ENCODE data around the gene TTBK2.

DNA sequence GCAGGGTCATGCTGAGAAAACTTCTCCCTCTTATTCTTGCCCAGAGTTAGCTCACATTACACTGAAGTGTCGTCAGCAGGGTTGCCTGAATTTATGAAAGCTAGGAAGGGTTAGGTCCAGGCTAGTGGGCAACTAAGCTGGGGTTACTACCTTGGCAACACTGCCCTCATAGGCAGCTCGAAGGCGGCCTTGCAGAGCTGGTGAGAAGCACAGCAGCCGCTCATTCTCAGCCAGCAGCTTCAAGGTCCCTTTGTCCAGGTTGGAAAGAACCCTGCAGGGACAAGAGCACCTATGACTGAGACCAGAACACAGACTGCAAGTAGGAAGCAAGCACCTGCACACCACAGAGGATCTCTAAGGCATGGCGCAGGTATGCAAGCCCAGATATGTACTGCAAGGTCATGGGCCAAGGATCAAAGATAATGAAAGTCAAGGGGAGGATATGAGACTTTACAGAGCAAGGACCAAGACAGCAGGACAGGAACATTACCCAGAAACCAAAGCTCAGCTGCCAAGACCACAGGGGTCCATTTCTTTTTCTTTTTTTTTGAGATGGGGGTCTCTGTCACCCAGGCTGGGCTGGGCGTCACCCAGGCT is 186.4 kb downstream of the TTBK2 start:
- no peak for TF ChIP-seq EZH2 (IDR thresholded peaks at IDR 0.05; ENCODE audit: borderline replicate concordance, insufficient read depth, low read depth, low read length, poor library complexity, severe bottlenecking)
- TF ChIP-seq, protein P1, sequence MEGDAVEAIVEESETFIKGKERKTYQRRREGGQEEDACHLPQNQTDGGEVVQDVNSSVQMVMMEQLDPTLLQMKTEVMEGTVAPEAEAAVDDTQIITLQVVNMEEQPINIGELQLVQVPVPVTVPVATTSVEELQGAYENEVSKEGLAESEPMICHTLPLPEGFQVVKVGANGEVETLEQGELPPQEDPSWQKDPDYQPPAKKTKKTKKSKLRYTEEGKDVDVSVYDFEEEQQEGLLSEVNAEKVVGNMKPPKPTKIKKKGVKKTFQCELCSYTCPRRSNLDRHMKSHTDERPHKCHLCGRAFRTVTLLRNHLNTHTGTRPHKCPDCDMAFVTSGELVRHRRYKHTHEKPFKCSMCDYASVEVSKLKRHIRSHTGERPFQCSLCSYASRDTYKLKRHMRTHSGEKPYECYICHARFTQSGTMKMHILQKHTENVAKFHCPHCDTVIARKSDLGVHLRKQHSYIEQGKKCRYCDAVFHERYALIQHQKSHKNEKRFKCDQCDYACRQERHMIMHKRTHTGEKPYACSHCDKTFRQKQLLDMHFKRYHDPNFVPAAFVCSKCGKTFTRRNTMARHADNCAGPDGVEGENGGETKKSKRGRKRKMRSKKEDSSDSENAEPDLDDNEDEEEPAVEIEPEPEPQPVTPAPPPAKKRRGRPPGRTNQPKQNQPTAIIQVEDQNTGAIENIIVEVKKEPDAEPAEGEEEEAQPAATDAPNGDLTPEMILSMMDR (IDR thresholded peaks at IDR 0.05) = no peak

All from B cell (primary cell).